ENCODE measurements around the gene RNF14.

The RNF14 gene

GRCh38 chr5:141982626-141983025 is 13.7 kb downstream of the RNF14 start:
- no peak for DNase-seq

GRCh38 chr5:141986072-141986471 is 17.2 kb downstream of the RNF14 start:
- no peak for DNase-seq

- no peak for DNase-seq
Measured at GRCh38 chr5:141989720-141990119, 20.8 kb downstream of the RNF14 start.

GRCh38 chr5:141992349-141992963 is 23.6 kb downstream of the RNF14 start:
- DNase-seq = peak; percentile 80

- DNase-seq = no peak
Measured at GRCh38 chr5:141994511-141995136, 25.7 kb downstream of the RNF14 start.

- no peak for DNase-seq
Measured at GRCh38 chr5:141995656-141996055, 26.8 kb downstream of the RNF14 start.

GRCh38 chr5:141997358-141997960 is 28.6 kb downstream of the RNF14 start:
- DNase-seq = no peak

- DNase-seq = no peak
Measured at GRCh38 chr5:142000173-142000572, 31.3 kb downstream of the RNF14 start.

- DNase-seq = peak; percentile 14
Measured at GRCh38 chr5:142000704-142001484, 32.0 kb downstream of the RNF14 start.

- DNase-seq = no peak
Measured at GRCh38 chr5:142003266-142003800, 34.4 kb downstream of the RNF14 start.

GRCh38 chr5:142006363-142007236 is 37.7 kb downstream of the RNF14 start:
- peak; percentile 27 for DNase-seq

GRCh38 chr5:142007237-142007544 is 38.3 kb downstream of the RNF14 start:
- DNase-seq = no peak

- no peak for DNase-seq
Measured at GRCh38 chr5:142008813-142009212, 39.9 kb downstream of the RNF14 start.

- no peak for DNase-seq
Measured at GRCh38 chr5:142009886-142010285, 41.0 kb downstream of the RNF14 start.

GRCh38 chr5:142011572-142012185 is 42.8 kb downstream of the RNF14 start:
- DNase-seq = no peak

- DNase-seq = peak; percentile 55
Measured at GRCh38 chr5:142012186-142012785, 43.4 kb downstream of the RNF14 start.

- DNase-seq = peak; percentile 72
Measured at GRCh38 chr5:142012792-142013388, 44.0 kb downstream of the RNF14 start, which contains the start of gene GNPDA1. GNPDA1 (minus strand) TSS chr5:142013027; CDS start chr5:142012035, 992 bp downstream.

GRCh38 chr5:142013734-142014521 is 45.0 kb downstream of the RNF14 start:
- DNase-seq = no peak

- peak; percentile 76 for DNase-seq
Measured at GRCh38 chr5:142014911-142015584, 46.1 kb downstream of the RNF14 start.

Data from CD4-positive, alpha-beta T cell treated with Interleukin-12 subunit alpha and Interleukin-12 subunit beta, for 1 hour (primary cell).